Measurements from ENCODE around the gene ISG20L2. TPM values are rescaled to one million over a fixed set of nuclear protein-coding genes. Genes with fewer than 3 reads are reported as not detected.

ISG20L2 gene
- total RNA-seq, 1 donor from 2014 or later: 12.4 TPM

GRCh38 chr1:156744344-156744743 is 15.8 kb upstream of the ISG20L2 start:
- no peak for DNase-seq (ENCODE audit: low spot score)
- intact Hi-C loops (cut with DNase I): no loop called here

GRCh38 chr1:156743367-156744302 is 15.1 kb upstream of the ISG20L2 start:
- no peak for DNase-seq (ENCODE audit: low spot score)
- intact Hi-C loops (cut with DNase I): no loop called here

- intact Hi-C loops (cut with DNase I): no loop called here
- DNase-seq (ENCODE audit: low spot score): no peak
Observed at GRCh38 chr1:156742801-156743200, 14.2 kb upstream of the ISG20L2 start.

- intact Hi-C loops (cut with DNase I): no loop called here
- DNase-seq (ENCODE audit: low spot score): no peak
Observed at GRCh38 chr1:156742017-156742416, 13.5 kb upstream of the ISG20L2 start.

GRCh38 chr1:156741481-156741983 is 13.0 kb upstream of the ISG20L2 start:
- DNase-seq (ENCODE audit: low spot score): no peak
- intact Hi-C loops (cut with DNase I): loop anchor here (1.0 kb wide), 1 partner anchor 26 kb away; the partner anchor contains the start of gene PRCC

- DNase-seq (ENCODE audit: low spot score): peak; percentile 99
- intact Hi-C loops (cut with DNase I): loop anchor here (1.0 kb wide), 1 partner anchor 26 kb away; the partner anchor contains the start of gene PRCC
Observed at GRCh38 chr1:156740741-156741480, 12.3 kb upstream of the ISG20L2 start, which contains the start of gene MRPL24. TSS of gene MRPL24 (minus strand) at chr1:156741088. CDS start at chr1:156738704, 2,384 bp downstream.

GRCh38 chr1:156740237-156740740 is 11.7 kb upstream of the ISG20L2 start:
- no peak for DNase-seq (ENCODE audit: low spot score)
- intact Hi-C loops (cut with DNase I): no loop called here

- intact Hi-C loops (cut with DNase I): no loop called here
- DNase-seq (ENCODE audit: low spot score): no peak
Observed at GRCh38 chr1:156738916-156739315, 10.3 kb upstream of the ISG20L2 start.

GRCh38 chr1:156738407-156738806 is 9.8 kb upstream of the ISG20L2 start:
- intact Hi-C loops (cut with DNase I): no loop called here

GRCh38 chr1:156733989-156734584 is 5.5 kb upstream of the ISG20L2 start:
- DNase-seq (ENCODE audit: low spot score): no peak
- intact Hi-C loops (cut with DNase I): no loop called here

More at GRCh38 chr1:156738407-156738806, 9.8 kb upstream of the ISG20L2 start:
- DNase-seq (ENCODE audit: low spot score): no peak

GRCh38 chr1:156727926-156728598 is 504 bp downstream of the ISG20L2 start, which contains the start of gene METTL25B:
TSS of gene METTL25B (plus strand) at chr1:156728469. CDS start at chr1:156729105, 636 bp downstream.
- intact Hi-C loops (cut with DNase I): loop anchor here (1.0 to 5.0 kb wide), 5 partner anchors 39 to 164 kb away; partner anchors contain the start of genes INSRR, PEAR1 and PRCC
- DNase-seq (ENCODE audit: low spot score): peak; percentile 91

- intact Hi-C loops (cut with DNase I): loop anchor here (5.0 kb wide), 4 partner anchors 40 to 165 kb away; partner anchors contain the start of genes INSRR, PEAR1 and PRCC
- DNase-seq (ENCODE audit: low spot score): no peak
Observed at GRCh38 chr1:156727492-156727891, 1.1 kb downstream of the ISG20L2 start.

- no peak for DNase-seq (ENCODE audit: low spot score)
- intact Hi-C loops (cut with DNase I): loop anchor here (1.0 to 5.0 kb wide), 5 partner anchors 37 to 166 kb away; partner anchors contain the start of genes INSRR, PEAR1 and PRCC
Observed at GRCh38 chr1:156726549-156727226, 1.9 kb downstream of the ISG20L2 start.

- DNase-seq (ENCODE audit: low spot score): peak; percentile 92
- intact Hi-C loops (cut with DNase I): loop anchor here (1.0 to 5.0 kb wide), 5 partner anchors 36 to 167 kb away; partner anchors contain the start of genes INSRR, PEAR1 and PRCC
Observed at GRCh38 chr1:156725683-156726280, 2.8 kb downstream of the ISG20L2 start.

- intact Hi-C loops (cut with DNase I): no loop called here
- DNase-seq (ENCODE audit: low spot score): no peak
Observed at GRCh38 chr1:156721535-156721934, 7.0 kb downstream of the ISG20L2 start.

GRCh38 chr1:156721131-156721530 is 7.4 kb downstream of the ISG20L2 start:
- intact Hi-C loops (cut with DNase I): no loop called here
- no peak for DNase-seq (ENCODE audit: low spot score)

- no peak for DNase-seq (ENCODE audit: low spot score)
- intact Hi-C loops (cut with DNase I): no loop called here
Observed at GRCh38 chr1:156717351-156717750, 11.2 kb downstream of the ISG20L2 start.

All from cardiac septum (tissue), 1 donor.